Measurements from ENCODE around the gene CLIC4. TPM values are rescaled to one million over a fixed set of nuclear protein-coding genes. Genes with fewer than 3 reads are reported as not detected.

The CLIC4 gene
- total and polyA plus RNA-seq, 2 of the 8 experiments (the other 6 are each of a cell fraction or from before 2014, with no cell fraction given): 77.5 to 293 TPM

DNA sequence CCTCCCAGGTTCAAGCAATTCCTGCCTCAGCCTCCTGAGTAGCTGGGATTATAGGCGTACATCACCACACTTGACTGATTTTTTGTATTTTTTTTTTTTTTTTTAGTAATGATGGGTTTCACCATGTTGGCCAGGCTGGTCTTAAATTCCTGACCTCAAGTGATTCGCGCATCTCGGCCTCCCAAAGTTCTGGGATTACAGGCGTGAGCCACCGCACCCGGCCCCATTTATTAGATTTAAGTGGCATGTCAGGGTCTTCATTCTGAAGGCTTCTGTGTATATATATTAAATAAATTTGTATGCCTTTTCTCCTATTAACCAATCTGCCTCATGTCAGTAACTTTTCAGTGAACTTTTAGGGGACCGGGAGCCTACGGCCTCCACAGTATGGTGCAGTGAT is 6.0 kb upstream of the CLIC4 start (continued):
- no peak for TF ChIP-seq RNF2 (IDR thresholded peaks at IDR 0.05; ENCODE audit: borderline replicate concordance, low read depth, low read length, missing control alignments, poor library complexity, severe bottlenecking)
- no peak for TF ChIP-seq GABPA (IDR thresholded peaks at IDR 0.05; ENCODE audit: borderline replicate concordance, insufficient read depth, low read length)
